PC-9 (cell line): ENCODE data around the gene RNASE4. TPM values are rescaled to one million over a fixed set of nuclear protein-coding genes. Genes with fewer than 3 reads are reported as not detected.

Source experiments
- BruUV-seq: library from RNA; stranded (reverse); fragments of 400-500 nt; replicated peaks from 2 replicates; lab custom pipeline; 2021; lab: Mats Ljungman, UMichigan
- CTCF ChIA-PET: fragments of 300-600 bp; sonication (Branson Sonifier 250); formaldehyde crosslinking; loops from one replicate; lab custom pipeline; 2022; ENCODE audit warnings: antibody characterized with exemption; lab: Charles Lee
- POLR2A ChIA-PET: fragments of 300-600 bp; sonication (Branson Sonifier 250); formaldehyde crosslinking; loops from one replicate; lab custom pipeline; 2022; ENCODE audit warnings: antibody characterized with exemption; ENCODE audit not compliant: unreplicated experiment; lab: Charles Lee
- DNase-seq, 2 experiments: peaks; one replicate each; pipeline versions ENCODE4 v3.0.0 to v3.0.0-alpha.2; 2015 to 2022; ENCODE audit warnings: mixed read lengths in 1 of 2
- H2AFZ ChIP-seq: fragments of 200-600 bp; sonication (generic); 2 replicates; pipeline ENCODE4 v1.8.1; 2017; ENCODE audit warnings: antibody characterized with exemption
- H3F3A ChIP-seq: fragments of 200-600 bp; sonication (generic); 2 replicates; pipeline ENCODE4 v1.8.1; 2017; ENCODE audit warnings: antibody characterized with exemption, mild to moderate bottlenecking, low read depth; ENCODE audit not compliant: insufficient read depth
- H3K27ac ChIP-seq: fragments of 200-600 bp; sonication (generic); 2 replicates; pipeline ENCODE4 v1.6.1; 2016; ENCODE audit warnings: mixed run types
- H3K27me3 ChIP-seq: fragments of 200-600 bp; sonication (generic); 2 replicates; pipeline ENCODE4 v1.6.1; 2016; ENCODE audit warnings: low read depth, mixed run types; ENCODE audit not compliant: insufficient read depth
- H3K36me3 ChIP-seq: fragments of 200-600 bp; sonication (generic); 2 replicates; pipeline ENCODE4 v1.6.1; 2016; ENCODE audit warnings: low read depth, mixed run types
- H3K4me1 ChIP-seq: fragments of 200-600 bp; sonication (generic); replicated peaks from 2 replicates; pipeline ENCODE4 v1.6.1; 2016; ENCODE audit warnings: mixed run types; ENCODE audit not compliant: insufficient read depth
- H3K4me2 ChIP-seq: fragments of 200-600 bp; sonication (generic); 2 replicates; pipeline ENCODE4 v1.6.1; 2017; ENCODE audit warnings: mixed run types
- H3K4me3 ChIP-seq: fragments of 200-600 bp; sonication (generic); 2 replicates; pipeline ENCODE4 v1.6.1; 2016; ENCODE audit warnings: mixed run types
- H3K79me2 ChIP-seq: fragments of 200-600 bp; sonication (generic); 2 replicates; pipeline ENCODE4 v1.6.1; 2017; ENCODE audit warnings: low read depth, mixed run types
- H3K9me2 ChIP-seq: fragments of 200-600 bp; sonication (generic); 2 replicates; pipeline ENCODE4 v1.8.1; 2017; ENCODE audit warnings: mild to moderate bottlenecking; ENCODE audit not compliant: insufficient read depth
- H3K9me3 ChIP-seq: fragments of 200-600 bp; sonication (generic); 2 replicates; pipeline ENCODE4 v1.8.1; 2016; ENCODE audit warnings: low read depth; ENCODE audit not compliant: insufficient read depth
- H4K20me1 ChIP-seq: fragments of 200-600 bp; sonication (generic); 2 replicates; pipeline ENCODE4 v1.8.1; 2017; ENCODE audit not compliant: insufficient read depth
- CTCF ChIP-seq: fragments of 200-600 bp; sonication (generic); conservative IDR thresholded peaks from 2 replicates; pipeline ENCODE4 v1.6.1; 2017; ENCODE audit warnings: mixed run types, antibody characterized with exemption, mild to moderate bottlenecking, moderate library complexity
- EZH2 ChIP-seq: fragments of 200-600 bp; sonication (generic); IDR thresholded peaks from 2 replicates; pipeline ENCODE4 v1.8.0; 2017; ENCODE audit warnings: antibody characterized with exemption, low read depth
- intact Hi-C: fragments of 100-400 bp; cut with micrococcal nuclease; formaldehyde crosslinking; loops from one replicate; pipeline ENCODE4 v1.10.0; 2022; ENCODE audit not compliant: unreplicated experiment
- total RNA-seq: library from RNA; stranded (reverse); gene quantifications from 2 replicates; pipeline ENCODE4 v1.2.3, GENCODE V29; 2021

The RNASE4 gene
- total RNA-seq, 1 experiment from 2014 or later: 4.0 TPM

DNA sequence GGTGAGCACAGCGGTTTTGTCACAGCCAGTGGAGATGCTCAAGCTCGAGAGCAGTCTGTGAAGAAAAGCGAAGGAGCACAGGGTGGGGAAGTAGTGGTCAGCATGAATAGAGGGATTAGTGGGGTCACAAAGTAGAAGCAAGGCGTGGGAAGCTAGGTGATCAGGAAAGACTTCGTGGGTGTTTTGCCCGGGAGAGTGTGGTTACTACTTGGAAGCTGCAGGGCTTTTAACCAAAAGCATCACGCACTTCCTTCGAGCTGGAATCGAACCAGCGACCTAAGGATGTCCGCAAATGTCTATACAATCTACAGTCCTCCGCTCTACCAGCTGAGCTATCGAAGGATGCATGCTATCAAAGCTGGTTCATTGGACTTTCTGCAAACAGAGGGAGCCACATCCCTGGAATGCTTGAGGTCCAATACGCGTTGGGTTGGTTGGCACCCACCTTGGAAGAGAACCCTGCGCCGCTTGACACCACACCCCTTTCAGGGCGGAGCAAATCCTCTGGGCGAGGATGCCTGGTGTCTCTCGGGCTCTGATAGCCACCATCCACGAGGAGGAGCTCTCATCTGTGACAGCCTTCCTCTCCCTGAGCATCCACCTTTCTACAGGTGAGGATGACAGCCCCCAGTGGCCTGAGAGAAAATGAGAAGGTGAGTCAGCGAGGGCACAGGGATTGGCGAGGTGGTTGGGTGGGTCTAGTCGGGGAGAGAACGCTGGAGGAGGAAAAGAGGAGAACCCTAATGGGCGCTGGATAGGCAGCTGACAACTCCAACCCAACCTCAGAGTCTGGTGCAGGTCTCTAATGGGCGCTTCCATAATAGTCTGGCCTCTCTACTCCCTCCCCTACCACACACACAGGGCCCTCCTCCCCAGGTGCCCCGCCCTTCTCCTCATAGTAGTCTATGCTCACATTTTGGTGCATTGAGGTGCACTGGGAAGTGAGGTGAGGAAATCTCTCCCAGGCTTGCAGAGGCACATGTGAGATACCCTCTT, 26.8 kb upstream of the RNASE4 start:
- peak overlapping the region; percentile 31; the same call in 1 of the 2 replicates for H3K4me2 ChIP-seq
- intact Hi-C loops: no loop called here
- H3K9me3 ChIP-seq: no peaks in the 10 kb centered on the region
- H3K27ac ChIP-seq: no peak overlapping the region
- H3K9me2 ChIP-seq: no peaks in the 10 kb centered on the region
- H3K4me1 ChIP-seq: no peaks in the 10 kb centered on the region; the same call in 1 of the 2 replicates
- ChIA-PET CTCF (interaction anchor here (0.6 kb wide), 1 partner anchor 205 kb away, joined by 3 read pairs; no protein-coding TSS in a partner anchor), POLR2A (no interaction called here)
- BruUV-seq: no TSS peak
- TF ChIP-seq CTCF: no peak; the same call in 1 of the 2 replicates
- no peak for TF ChIP-seq EZH2
- no peaks in the 10 kb centered on the region for H4K20me1 ChIP-seq
- no peak overlapping the region for H3K4me3 ChIP-seq
- no peaks in the 10 kb centered on the region for H3K36me3 ChIP-seq
- H2AFZ ChIP-seq: no peak overlapping the region
- H3K79me2 ChIP-seq: no peaks in the 10 kb centered on the region
- peak; percentile 21 to 58 for DNase-seq
- H3K27me3 ChIP-seq: no peaks in the 10 kb centered on the region
- H3F3A ChIP-seq: no peaks in the 10 kb centered on the region

GRCh38 chr14:20658246-20658645, 26.1 kb upstream of the RNASE4 start:
- no peak for DNase-seq
- Histone ChIP-seq H3F3A (no peaks in the 10 kb centered on the region), H3K9me2 (no peaks in the 10 kb centered on the region), H2AFZ (no peak overlapping the region), H3K79me2 (no peaks in the 10 kb centered on the region), H3K27ac (no peak overlapping the region), H3K27me3 (no peaks in the 10 kb centered on the region), H3K4me2 (peak overlapping the region; percentile 31; the same call in 1 of the 2 replicates), H3K9me3 (no peaks in the 10 kb centered on the region), H3K4me1 (no peaks in the 10 kb centered on the region; the same call in 1 of the 2 replicates), H3K4me3 (no peak overlapping the region), H4K20me1 (no peaks in the 10 kb centered on the region), H3K36me3 (no peaks in the 10 kb centered on the region)
- TF ChIP-seq CTCF: no peak
- no peak for TF ChIP-seq EZH2
- intact Hi-C loops: no loop called here
- no TSS peak for BruUV-seq
- ChIA-PET CTCF (no interaction called here), POLR2A (no interaction called here)

- Histone ChIP-seq H3K4me1 (no peaks in the 10 kb centered on the region; the same call in 1 of the 2 replicates), H3K36me3 (no peaks in the 10 kb centered on the region), H3K79me2 (no peaks in the 10 kb centered on the region), H3K27me3 (no peaks in the 10 kb centered on the region), H3K27ac (no peak overlapping the region), H3K4me3 (no peak overlapping the region), H2AFZ (no peak overlapping the region), H3F3A (no peaks in the 10 kb centered on the region), H3K9me3 (no peaks in the 10 kb centered on the region), H3K4me2 (no peak overlapping the region), H3K9me2 (no peaks in the 10 kb centered on the region), H4K20me1 (no peaks in the 10 kb centered on the region)
- TF ChIP-seq EZH2: no peak
- TF ChIP-seq CTCF: no peak
- intact Hi-C loops: no loop called here
- CTCF ChIA-PET: no interaction called here
- POLR2A ChIA-PET: no interaction called here
- DNase-seq: no peak
- BruUV-seq: no TSS peak
Measured at GRCh38 chr14:20659336-20659735, 25.0 kb upstream of the RNASE4 start.
